Measurements from ENCODE around the gene L1CAM.

Gene L1CAM

DNA sequence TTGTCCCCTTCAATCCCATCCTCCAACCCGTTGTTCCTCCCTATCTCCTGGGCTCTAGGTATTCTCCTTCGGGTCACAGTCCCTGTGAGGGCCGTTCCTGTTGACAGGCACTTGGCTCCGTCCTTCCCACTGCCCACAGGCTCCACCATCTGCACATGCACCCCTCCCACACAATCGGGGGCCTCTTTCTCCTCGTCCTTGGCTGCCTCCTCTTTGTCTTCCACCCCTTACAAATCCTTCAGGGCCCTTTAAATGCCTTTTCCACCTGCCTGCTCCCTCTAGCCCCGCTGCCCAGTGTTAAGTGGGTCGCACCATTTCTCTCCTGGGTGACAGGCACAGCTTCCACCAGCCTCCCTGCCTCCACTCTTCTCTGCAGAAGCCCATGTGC is 15.8 kb upstream of the L1CAM start:
- peak overlapping the region; percentile 89 for H3K27ac ChIP-seq
- DNase-seq (ENCODE audit: low spot score) = no peak
- ChIA-PET CTCF (interaction anchor here (1.0 kb wide), 1 partner anchor 21 kb away, joined by 3 read pairs; no protein-coding TSS in a partner anchor), POLR2A (ENCODE audit: low non-redundant PET) (no interaction called here)
- TF ChIP-seq, protein P1, sequence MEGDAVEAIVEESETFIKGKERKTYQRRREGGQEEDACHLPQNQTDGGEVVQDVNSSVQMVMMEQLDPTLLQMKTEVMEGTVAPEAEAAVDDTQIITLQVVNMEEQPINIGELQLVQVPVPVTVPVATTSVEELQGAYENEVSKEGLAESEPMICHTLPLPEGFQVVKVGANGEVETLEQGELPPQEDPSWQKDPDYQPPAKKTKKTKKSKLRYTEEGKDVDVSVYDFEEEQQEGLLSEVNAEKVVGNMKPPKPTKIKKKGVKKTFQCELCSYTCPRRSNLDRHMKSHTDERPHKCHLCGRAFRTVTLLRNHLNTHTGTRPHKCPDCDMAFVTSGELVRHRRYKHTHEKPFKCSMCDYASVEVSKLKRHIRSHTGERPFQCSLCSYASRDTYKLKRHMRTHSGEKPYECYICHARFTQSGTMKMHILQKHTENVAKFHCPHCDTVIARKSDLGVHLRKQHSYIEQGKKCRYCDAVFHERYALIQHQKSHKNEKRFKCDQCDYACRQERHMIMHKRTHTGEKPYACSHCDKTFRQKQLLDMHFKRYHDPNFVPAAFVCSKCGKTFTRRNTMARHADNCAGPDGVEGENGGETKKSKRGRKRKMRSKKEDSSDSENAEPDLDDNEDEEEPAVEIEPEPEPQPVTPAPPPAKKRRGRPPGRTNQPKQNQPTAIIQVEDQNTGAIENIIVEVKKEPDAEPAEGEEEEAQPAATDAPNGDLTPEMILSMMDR (conservative IDR thresholded peaks at IDR 0.05; ENCODE audit: low read depth) = no peak

DNA sequence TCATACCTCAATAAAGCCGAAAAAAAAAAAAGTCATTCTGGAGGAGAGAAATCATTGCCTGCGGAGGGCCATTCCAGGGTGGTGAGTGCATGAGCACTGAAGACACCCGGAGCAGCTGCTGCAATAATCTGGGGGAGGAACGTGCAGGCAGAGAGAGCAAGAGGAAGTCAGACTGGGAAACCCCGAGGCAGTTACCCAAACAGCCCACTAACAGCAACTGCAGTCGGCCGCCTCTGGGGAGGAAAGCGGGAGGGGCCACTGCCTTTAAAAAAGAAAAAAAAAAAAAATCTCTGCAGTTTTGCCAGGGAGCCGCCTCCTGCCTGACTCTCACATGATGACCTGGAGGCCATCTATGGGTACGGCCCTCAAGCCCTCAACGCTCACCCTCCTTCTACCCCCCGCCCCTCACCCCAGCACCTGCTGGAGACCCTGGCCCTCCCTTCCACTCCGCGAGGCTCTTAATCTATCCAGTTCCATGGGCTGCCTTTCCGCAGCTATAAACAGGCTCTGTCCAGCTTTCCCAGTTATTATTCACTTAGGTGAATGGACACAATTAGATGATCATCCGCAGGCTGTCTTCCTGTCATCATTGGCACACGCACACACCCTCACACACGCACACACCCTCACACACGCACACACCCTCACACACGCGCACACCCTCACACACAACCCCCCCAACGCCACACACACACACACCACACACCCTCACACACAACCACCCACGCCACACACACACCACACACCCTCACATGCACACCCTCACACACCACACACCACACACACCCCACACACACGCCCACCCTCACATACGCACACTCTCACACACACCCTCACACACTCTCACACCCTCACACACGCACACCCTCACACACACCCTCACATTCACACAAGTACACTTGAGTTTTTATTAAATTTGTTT is 15.1 kb upstream of the L1CAM start:
- DNase-seq (ENCODE audit: low spot score) = peak; percentile 81
- H3K27ac ChIP-seq = peak overlapping the region; percentile 89
- ChIA-PET POLR2A (ENCODE audit: low non-redundant PET) (no interaction called here), CTCF (interaction anchor here (0.7 to 1.0 kb wide), 3 partner anchors 22 to 345 kb away, joined by 3 to 8 read pairs (median 3); partner anchors contain the start of gene DUSP9)
- TF ChIP-seq, protein P1 (conservative IDR thresholded peaks at IDR 0.05; ENCODE audit: low read depth) = no peak

DNA sequence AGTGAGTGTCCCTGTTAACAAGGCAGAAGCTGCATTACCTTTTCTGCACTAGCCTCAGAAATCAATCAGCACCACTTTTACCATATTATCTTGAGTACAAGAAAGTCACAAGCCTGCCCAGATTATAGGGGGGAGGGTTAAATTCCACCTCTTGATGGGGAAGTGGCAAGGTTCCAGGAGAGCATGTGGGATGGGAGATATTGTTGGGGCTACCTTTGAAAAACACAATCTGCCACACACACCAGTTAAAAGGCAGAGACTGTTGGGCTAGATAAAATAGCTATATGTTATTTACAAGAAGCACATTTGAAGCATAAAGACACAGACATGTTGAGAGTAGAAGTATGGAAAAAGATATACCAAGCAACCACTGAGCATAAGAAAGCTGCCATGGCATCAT is 11.9 kb upstream of the L1CAM start:
- TF ChIP-seq, protein P1 (conservative IDR thresholded peaks at IDR 0.05; ENCODE audit: low read depth) = no peak
- CTCF ChIA-PET = no interaction called here
- POLR2A ChIA-PET (ENCODE audit: low non-redundant PET) = no interaction called here
- no peak overlapping the region for H3K27ac ChIP-seq
- no peak for DNase-seq (ENCODE audit: low spot score)

DNA sequence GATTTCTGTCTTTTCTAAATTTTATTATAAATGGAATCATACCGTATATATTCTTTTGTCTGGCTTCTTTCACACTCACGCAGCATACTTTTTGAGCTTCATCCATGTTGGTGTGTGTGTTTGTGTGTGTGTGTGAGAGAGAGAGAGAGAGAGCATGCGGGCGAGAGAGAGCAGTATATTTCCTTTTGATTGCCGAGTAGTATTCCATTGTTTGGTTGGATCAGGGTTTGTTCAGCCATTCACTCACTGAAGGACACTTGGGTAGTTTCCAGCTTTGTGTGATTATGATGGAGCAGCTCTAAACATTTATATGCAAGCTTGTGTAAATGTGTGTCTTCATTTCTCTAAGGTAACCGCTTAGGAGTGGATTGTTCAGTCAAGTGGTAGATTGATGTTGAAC is 3.1 kb upstream of the L1CAM start:
- TF ChIP-seq, protein P1 (conservative IDR thresholded peaks at IDR 0.05; ENCODE audit: low read depth) = no peak
- no peak overlapping the region for H3K27ac ChIP-seq
- CTCF ChIA-PET = no interaction called here
- POLR2A ChIA-PET (ENCODE audit: low non-redundant PET) = no interaction called here
- no peak for DNase-seq (ENCODE audit: low spot score)

DNA sequence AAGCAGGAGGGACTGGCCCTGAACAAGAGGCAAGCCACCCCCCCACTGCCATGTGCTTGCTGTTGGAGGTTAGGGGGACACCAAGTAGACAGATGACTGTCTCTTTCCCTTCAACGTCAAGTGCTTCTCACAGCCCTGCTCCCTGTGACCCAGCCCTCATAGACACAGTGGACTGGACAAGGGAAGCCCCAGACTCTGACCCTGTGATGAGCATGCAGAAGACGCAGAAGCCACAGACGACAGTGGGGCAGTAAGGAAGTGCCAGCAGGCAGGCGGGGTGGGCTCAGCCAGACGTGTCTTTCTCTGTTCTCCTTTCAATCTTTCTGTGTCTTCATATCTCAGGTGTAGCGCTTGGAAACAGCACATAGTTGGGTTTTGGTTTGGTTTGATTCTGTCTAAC is 2.4 kb upstream of the L1CAM start:
- ChIA-PET POLR2A (ENCODE audit: low non-redundant PET) (no interaction called here), CTCF (no interaction called here)
- H3K27ac ChIP-seq = no peak overlapping the region
- TF ChIP-seq, protein P1 (conservative IDR thresholded peaks at IDR 0.05; ENCODE audit: low read depth) = no peak
- no peak for DNase-seq (ENCODE audit: low spot score)

DNA sequence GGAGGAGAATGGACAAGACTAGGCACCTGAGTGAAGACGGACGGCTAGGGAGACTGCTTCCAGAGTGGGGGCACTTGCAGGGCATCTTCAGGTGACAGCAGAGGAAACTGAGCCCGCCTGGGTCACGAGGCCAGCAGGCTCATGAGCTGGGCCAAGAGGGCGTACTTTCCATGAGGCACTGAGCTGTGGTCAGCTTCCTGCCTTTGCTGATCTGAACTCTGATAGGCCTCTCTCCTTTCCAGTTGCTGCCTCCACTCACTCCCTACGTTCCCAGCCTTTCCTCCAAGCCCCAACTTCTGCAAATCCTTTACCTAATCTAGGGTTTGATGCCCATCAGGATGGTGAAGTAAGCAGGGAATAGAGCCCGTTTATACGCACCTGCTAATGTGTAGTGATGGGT is 1.4 kb upstream of the L1CAM start:
- no peak for DNase-seq (ENCODE audit: low spot score)
- H3K27ac ChIP-seq = no peak overlapping the region
- CTCF ChIA-PET = no interaction called here
- POLR2A ChIA-PET (ENCODE audit: low non-redundant PET) = no interaction called here
- TF ChIP-seq, protein P1 (conservative IDR thresholded peaks at IDR 0.05; ENCODE audit: low read depth) = no peak
